GM19035 (cell line): Measurements from ENCODE around the gene FARP2.

ENCODE experiments used
- ATAC-seq: cut with Tn5 transposase; IDR thresholded peaks from one replicate; pipeline ENCODE4 v1.9.1; 2021; ENCODE audit not compliant: unreplicated experiment

The FARP2 gene

GRCh38 chr2:241454837-241455485 is 98.9 kb downstream of the FARP2 start:
- ATAC-seq = no peak

- no peak for ATAC-seq
These were observed 100.5 kb downstream of the FARP2 start for GRCh38 chr2:241456546-241456945.

- ATAC-seq = no peak
These were observed 102.6 kb downstream of the FARP2 start for GRCh38 chr2:241458687-241459086.

GRCh38 chr2:241459520-241459919 is 103.4 kb downstream of the FARP2 start:
- ATAC-seq = no peak

GRCh38 chr2:241460631-241461030 is 104.5 kb downstream of the FARP2 start:
- ATAC-seq = no peak

GRCh38 chr2:241461693-241462677 is 105.9 kb downstream of the FARP2 start:
- no peak for ATAC-seq

- ATAC-seq = no peak
These were observed 107.4 kb downstream of the FARP2 start for GRCh38 chr2:241463276-241464135.

- ATAC-seq = no peak
These were observed 109.5 kb downstream of the FARP2 start for GRCh38 chr2:241465543-241465942.

GRCh38 chr2:241466230-241466629 is 110.1 kb downstream of the FARP2 start:
- ATAC-seq = no peak

GRCh38 chr2:241467777-241468475 is 111.8 kb downstream of the FARP2 start:
- no peak for ATAC-seq

GRCh38 chr2:241468476-241468781 is 112.3 kb downstream of the FARP2 start:
- no peak for ATAC-seq

GRCh38 chr2:241469746-241470145 is 113.7 kb downstream of the FARP2 start:
- ATAC-seq = no peak

- ATAC-seq = no peak
These were observed 117.3 kb downstream of the FARP2 start for GRCh38 chr2:241473399-241473798.

GRCh38 chr2:241475267-241475666 is 119.2 kb downstream of the FARP2 start:
- ATAC-seq = no peak

GRCh38 chr2:241478166-241478565 is 122.1 kb downstream of the FARP2 start:
- ATAC-seq = no peak

GRCh38 chr2:241479026-241479898 is 123.2 kb downstream of the FARP2 start:
- no peak for ATAC-seq

- ATAC-seq = no peak
These were observed 125.6 kb downstream of the FARP2 start for GRCh38 chr2:241481687-241482086.

- ATAC-seq = no peak
These were observed 126.3 kb downstream of the FARP2 start for GRCh38 chr2:241482126-241482955.

GRCh38 chr2:241483305-241483704 is 127.2 kb downstream of the FARP2 start:
- no peak for ATAC-seq
